GM10248 (cell line): ENCODE data around the gene STK25.

ENCODE experiments used
- CTCF ChIA-PET: fragments of 300-600 bp; sonication (Branson Sonifier 250); formaldehyde crosslinking; extraction: SDS; loops from one replicate; lab custom pipeline; 2021; ENCODE audit warnings: antibody characterized with exemption; lab: Yijun Ruan, JAX
- POLR2A ChIA-PET: fragments of 350-650 bp; sonication (Branson Sonifier 250); formaldehyde crosslinking; extraction: SDS; loops from one replicate; lab custom pipeline; 2020; ENCODE audit warnings: antibody characterized with exemption; lab: Yijun Ruan, JAX
- DNase-seq: peaks from one replicate; pipeline ENCODE4 v3.0.0; 2012; ENCODE audit errors: extremely low spot score
- TF ChIP-seq, protein P1 (sequence below): IDR thresholded peaks from 2 replicates; pipeline ENCODE4 v1.5.1; 2012; ENCODE audit warnings: mild to moderate bottlenecking, low read depth; ENCODE audit errors: extremely low read depth, missing control alignments, control extremely low read depth

Gene STK25

GRCh38 chr2:241500016-241500415 lies 8.4 kb downstream of the STK25 start:
- ChIA-PET POLR2A (no interaction called here), CTCF (interaction anchor here (1.3 kb wide), 1 partner anchor 113 kb away, joined by 3 read pairs; no protein-coding TSS in a partner anchor)
- TF ChIP-seq, protein P1, sequence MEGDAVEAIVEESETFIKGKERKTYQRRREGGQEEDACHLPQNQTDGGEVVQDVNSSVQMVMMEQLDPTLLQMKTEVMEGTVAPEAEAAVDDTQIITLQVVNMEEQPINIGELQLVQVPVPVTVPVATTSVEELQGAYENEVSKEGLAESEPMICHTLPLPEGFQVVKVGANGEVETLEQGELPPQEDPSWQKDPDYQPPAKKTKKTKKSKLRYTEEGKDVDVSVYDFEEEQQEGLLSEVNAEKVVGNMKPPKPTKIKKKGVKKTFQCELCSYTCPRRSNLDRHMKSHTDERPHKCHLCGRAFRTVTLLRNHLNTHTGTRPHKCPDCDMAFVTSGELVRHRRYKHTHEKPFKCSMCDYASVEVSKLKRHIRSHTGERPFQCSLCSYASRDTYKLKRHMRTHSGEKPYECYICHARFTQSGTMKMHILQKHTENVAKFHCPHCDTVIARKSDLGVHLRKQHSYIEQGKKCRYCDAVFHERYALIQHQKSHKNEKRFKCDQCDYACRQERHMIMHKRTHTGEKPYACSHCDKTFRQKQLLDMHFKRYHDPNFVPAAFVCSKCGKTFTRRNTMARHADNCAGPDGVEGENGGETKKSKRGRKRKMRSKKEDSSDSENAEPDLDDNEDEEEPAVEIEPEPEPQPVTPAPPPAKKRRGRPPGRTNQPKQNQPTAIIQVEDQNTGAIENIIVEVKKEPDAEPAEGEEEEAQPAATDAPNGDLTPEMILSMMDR = no peak
- no peak for DNase-seq

- TF ChIP-seq, protein P1 = no peak
- no peak for DNase-seq
- CTCF ChIA-PET = interaction anchor here (0.6 to 1.3 kb wide), 2 partner anchors 8 to 114 kb away, joined by 3 read pairs; partner anchors contain the start of gene STK25
- POLR2A ChIA-PET = no interaction called here
These were observed 9.0 kb downstream of the STK25 start for GRCh38 chr2:241499146-241499965.

GRCh38 chr2:241498115-241499070 lies 10.0 kb downstream of the STK25 start:
- CTCF ChIA-PET = interaction anchor here (0.6 kb wide), 1 partner anchor 9 kb away, joined by 3 read pairs; the partner anchor contains the start of gene STK25
- POLR2A ChIA-PET = no interaction called here
- no peak for DNase-seq
- TF ChIP-seq, protein P1 = no peak

GRCh38 chr2:241496904-241497877 lies 11.2 kb downstream of the STK25 start:
- ChIA-PET CTCF (no interaction called here), POLR2A (no interaction called here)
- TF ChIP-seq, protein P1 = no peak
- DNase-seq = no peak

DNA sequence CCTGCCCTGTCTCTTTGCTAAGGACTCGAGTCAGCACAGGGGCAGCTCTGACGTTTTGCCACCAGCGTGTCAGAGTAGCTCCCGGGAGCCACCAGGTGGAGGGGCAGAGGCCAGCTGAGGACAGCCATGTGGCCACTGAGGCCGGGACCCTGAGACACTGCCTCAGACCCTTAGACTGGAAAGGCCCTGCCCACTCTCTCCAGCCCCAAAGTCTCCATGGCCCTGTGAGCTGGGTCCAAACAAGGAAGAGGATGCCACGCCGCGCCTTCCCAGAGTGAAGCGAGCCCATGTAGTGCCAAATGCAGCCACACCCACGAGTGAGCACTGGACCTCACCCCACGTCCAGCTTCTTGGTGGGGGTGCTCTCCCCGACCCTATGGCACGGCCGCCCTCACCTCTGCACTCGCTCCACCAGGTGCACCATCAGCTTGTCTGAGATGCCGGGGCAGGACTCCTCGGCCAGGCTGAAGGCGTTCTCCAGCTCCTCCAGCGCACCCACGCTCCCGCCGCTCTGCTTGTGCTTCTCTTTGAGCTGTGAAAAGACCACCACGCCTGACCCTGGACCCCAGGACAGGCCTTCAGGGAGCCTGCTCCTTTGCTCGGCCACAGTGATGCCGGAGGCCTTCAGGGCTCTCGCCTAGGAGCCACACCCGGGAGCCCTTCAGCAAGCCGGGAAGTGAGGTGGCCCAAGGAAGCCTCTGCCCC lies 12.2 kb downstream of the STK25 start:
- no peak for DNase-seq
- ChIA-PET CTCF (no interaction called here), POLR2A (no interaction called here)
- TF ChIP-seq, protein P1 = no peak
